ENCODE data around the gene MACO1.

The MACO1 gene

GRCh38 chr1:25541889-25542658 is 111.4 kb downstream of the MACO1 start:
- Histone ChIP-seq H3K4me2 (no peak overlapping the region), H3K4me1 (peaks cover 33% of the 10 kb centered on the region), H3K27me3 (no peaks in the 10 kb centered on the region), H3K4me3 (no peak overlapping the region), H3K9me3 (no peaks in the 10 kb centered on the region), H3K9ac (no peak overlapping the region), H3K36me3 (no peaks in the 10 kb centered on the region), H3K27ac (no peak overlapping the region), H4K20me1 (peaks cover 18% of the 10 kb centered on the region)
- no peak for TF ChIP-seq Cebpa-rat (IDR thresholded peaks at IDR 0.05)

GRCh38 chr1:25543005-25543424 is 112.3 kb downstream of the MACO1 start:
- no peak overlapping the region; the same call in 1 of the 2 replicates for H3K4me3 ChIP-seq
- H3K9me3 ChIP-seq, result no peaks in the 10 kb centered on the region
- H3K27ac ChIP-seq, result no peak overlapping the region
- TF ChIP-seq Cebpa-rat (IDR thresholded peaks at IDR 0.05), result no peak
- H3K36me3 ChIP-seq, result no peaks in the 10 kb centered on the region
- H3K9ac ChIP-seq, result no peak overlapping the region
- H4K20me1 ChIP-seq, result peaks cover 18% of the 10 kb centered on the region
- H3K27me3 ChIP-seq, result no peaks in the 10 kb centered on the region
- H3K4me1 ChIP-seq, result peaks cover 40% of the 10 kb centered on the region
- peak overlapping the region; percentile 99; the same call in 1 of the 2 replicates for H3K4me2 ChIP-seq

DNA sequence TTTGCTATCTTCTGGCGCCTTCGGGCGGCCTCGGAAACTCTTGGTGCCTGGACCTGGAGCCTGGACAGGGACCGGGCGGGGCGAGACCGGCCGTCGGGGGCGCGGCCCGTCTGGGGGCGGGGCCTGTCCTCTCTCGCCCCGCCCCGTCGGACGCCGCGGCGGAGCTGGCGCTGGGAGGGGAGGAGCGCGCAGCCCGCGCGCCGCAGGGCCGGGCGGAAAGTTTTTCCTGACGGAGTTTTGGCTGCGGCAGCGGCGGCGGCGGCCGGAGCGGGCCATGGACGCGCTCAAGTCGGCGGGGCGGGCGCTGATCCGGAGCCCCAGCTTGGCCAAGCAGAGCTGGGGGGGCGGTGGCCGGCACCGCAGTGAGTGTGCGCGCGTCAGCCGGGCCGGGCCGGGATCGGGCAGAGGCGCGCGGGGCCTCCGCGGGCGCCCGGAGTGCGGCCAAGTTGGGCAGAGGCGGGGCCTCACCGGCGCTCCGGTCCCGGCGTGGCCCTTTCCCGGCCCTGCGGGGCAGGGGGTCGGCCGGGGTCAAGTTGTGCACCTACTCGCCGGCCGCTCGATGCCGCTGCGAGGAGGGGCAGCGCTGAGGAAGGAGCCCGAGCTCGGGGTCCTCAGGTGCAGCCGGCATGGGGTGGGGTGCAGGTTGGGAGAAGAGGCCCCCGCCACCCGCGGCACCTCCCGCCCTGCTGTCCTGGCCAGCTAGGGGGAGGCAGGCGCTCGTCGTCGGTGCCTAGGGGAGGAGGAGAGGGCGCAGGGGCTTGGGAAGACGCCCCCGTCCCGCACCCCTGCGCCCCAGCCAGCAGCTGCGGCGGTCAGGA is 112.9 kb downstream of the MACO1 start, which contains the start of gene LDLRAP1:
Gene LDLRAP1, plus strand, starts transcription at position 182 of the 818 bp plus-strand sequence. Its CDS starts 93 bp downstream, at position 275.
- Histone ChIP-seq H3K4me2 (peak within 1 kb of the TSS; percentile 99), H3K9ac (peak within 1 kb of the TSS; percentile 89), H3K4me1 (peaks cover 46% of the 10 kb centered on the region), H3K9me3 (no peaks in the 10 kb centered on the region), H3K27me3 (no peaks in the 10 kb centered on the region), H3K27ac (peak within 1 kb of the TSS; percentile 81), H3K4me3 (peak within 1 kb of the TSS; percentile 97), H4K20me1 (peaks cover 18% of the 10 kb centered on the region), H3K36me3 (no peaks in the 10 kb centered on the region)
- TF ChIP-seq Cebpa-rat (IDR thresholded peaks at IDR 0.05), result no peak

DNA sequence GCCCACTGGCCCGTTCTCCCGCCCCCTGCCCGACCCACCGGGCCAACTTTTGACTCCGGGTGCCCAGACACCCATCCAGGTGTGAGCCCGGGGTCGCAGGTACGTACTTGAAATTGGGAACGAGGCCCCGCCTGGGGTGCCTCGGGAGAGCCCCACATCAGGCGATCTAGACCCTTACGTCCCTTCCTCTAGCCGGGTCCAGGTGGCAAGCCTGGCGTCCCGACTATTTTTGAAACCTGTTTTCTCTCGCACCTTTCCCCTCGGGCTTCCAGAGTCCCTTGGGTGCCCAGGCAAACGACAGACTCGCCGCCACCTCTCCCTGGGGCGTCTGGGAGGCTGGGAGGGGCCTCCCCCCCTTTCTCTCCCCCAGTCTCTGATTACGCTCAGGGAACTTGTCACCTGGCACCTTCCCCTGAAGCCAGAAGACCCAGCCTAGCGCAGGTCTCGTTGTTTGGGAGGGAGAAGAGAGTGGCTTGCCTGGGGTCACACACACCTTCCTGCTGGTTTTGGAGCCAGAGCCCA is 113.6 kb downstream of the MACO1 start:
- H3K4me2 ChIP-seq, result peak overlapping the region; percentile 99
- no peak for TF ChIP-seq Cebpa-rat (IDR thresholded peaks at IDR 0.05)
- H3K27ac ChIP-seq, result peak overlapping the region; percentile 81
- H3K27me3 ChIP-seq, result no peaks in the 10 kb centered on the region
- H4K20me1 ChIP-seq, result peaks cover 18% of the 10 kb centered on the region
- H3K9me3 ChIP-seq, result no peaks in the 10 kb centered on the region
- H3K9ac ChIP-seq, result peak overlapping the region; percentile 89
- H3K36me3 ChIP-seq, result no peaks in the 10 kb centered on the region
- H3K4me3 ChIP-seq, result peak overlapping the region; percentile 97
- peaks cover 53% of the 10 kb centered on the region for H3K4me1 ChIP-seq

GRCh38 chr1:25544819-25545218 is 114.1 kb downstream of the MACO1 start:
- Histone ChIP-seq H3K9me3 (no peaks in the 10 kb centered on the region), H3K4me1 (peaks cover 58% of the 10 kb centered on the region), H3K4me2 (peak overlapping the region; percentile 99), H3K27me3 (no peaks in the 10 kb centered on the region), H3K27ac (no peak overlapping the region), H4K20me1 (peaks cover 19% of the 10 kb centered on the region), H3K4me3 (peak overlapping the region; percentile 97), H3K36me3 (no peaks in the 10 kb centered on the region), H3K9ac (peak overlapping the region; percentile 89)
- TF ChIP-seq Cebpa-rat (IDR thresholded peaks at IDR 0.05), result no peak

GRCh38 chr1:25545767-25546166 is 115.1 kb downstream of the MACO1 start:
- Histone ChIP-seq H3K4me2 (peak overlapping the region; percentile 99), H3K36me3 (no peaks in the 10 kb centered on the region), H3K27me3 (no peaks in the 10 kb centered on the region), H3K4me3 (no peak overlapping the region), H4K20me1 (peaks cover 28% of the 10 kb centered on the region), H3K27ac (no peak overlapping the region), H3K9me3 (no peaks in the 10 kb centered on the region), H3K9ac (0 out of 2 replicates have a peak overlapping the region, but pooled peaks have one; percentile 89), H3K4me1 (peaks cover 68% of the 10 kb centered on the region)
- TF ChIP-seq Cebpa-rat (IDR thresholded peaks at IDR 0.05), result no peak

DNA sequence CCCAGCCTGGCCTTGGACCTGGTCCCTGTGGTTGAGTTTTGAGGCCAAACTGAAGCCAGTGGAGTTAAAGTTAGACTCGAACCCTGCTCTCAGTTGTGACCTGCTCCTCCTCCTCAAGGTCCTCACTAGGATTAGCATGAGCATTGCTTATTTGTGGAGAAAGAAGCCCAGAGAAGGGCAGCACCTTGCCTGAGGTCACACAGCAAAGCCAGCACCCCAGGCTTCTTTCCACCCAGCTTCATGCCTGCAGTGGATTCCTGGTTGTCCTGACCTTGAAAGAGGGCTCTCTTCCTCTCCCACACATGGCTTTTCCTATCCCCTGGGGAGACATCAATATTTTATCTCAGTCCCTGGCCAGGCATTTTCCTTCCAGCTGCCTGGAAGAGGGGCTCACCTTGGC is 115.5 kb downstream of the MACO1 start:
- Histone ChIP-seq H3K27ac (no peak overlapping the region), H3K9me3 (no peaks in the 10 kb centered on the region), H3K4me3 (no peak overlapping the region), H3K4me1 (peaks cover 72% of the 10 kb centered on the region), H3K4me2 (peak overlapping the region; percentile 30; the same call in 1 of the 2 replicates), H3K36me3 (no peaks in the 10 kb centered on the region), H3K9ac (no peak overlapping the region), H4K20me1 (peaks cover 32% of the 10 kb centered on the region), H3K27me3 (no peaks in the 10 kb centered on the region)
- no peak for TF ChIP-seq Cebpa-rat (IDR thresholded peaks at IDR 0.05)

DNA sequence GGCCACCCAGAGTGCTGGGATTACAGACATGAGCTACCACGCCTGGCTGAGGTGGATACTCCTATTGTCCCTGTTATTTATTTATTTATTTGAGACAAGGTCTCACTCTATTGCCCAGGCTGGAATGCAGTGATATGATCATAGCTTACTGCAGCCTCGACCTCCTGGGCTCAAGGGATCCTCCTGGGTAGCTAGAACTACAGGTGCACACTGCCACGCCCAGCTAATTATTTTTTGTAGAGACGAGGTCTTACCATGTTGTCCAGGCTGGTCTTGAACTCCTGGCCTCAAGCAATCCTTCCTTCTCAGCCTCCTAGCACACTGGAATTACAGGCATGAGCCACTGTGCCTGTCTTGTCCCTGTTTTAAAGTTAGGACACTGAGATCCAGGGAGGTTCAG is 117.9 kb downstream of the MACO1 start:
- Histone ChIP-seq H3K9me3 (no peaks in the 10 kb centered on the region), H3K27ac (peak overlapping the region; percentile 90)

GRCh38 chr1:25549273-25550154 is 118.8 kb downstream of the MACO1 start:
- H3K4me2 ChIP-seq, result peak overlapping the region; percentile 92
- peak overlapping the region; percentile 90 for H3K27ac ChIP-seq

More for the DNA sequence above, 117.9 kb downstream of the MACO1 start:
- Histone ChIP-seq H3K9ac (peak overlapping the region; percentile 79), H3K27me3 (no peaks in the 10 kb centered on the region), H3K4me2 (peak overlapping the region; percentile 92), H3K4me3 (peak overlapping the region; percentile 38; the same call in 1 of the 2 replicates), H3K36me3 (0 out of 2 replicates have a peak, but pooled peaks cover 1% of the 10 kb centered on the region), H3K4me1 (peaks cover 96% of the 10 kb centered on the region), H4K20me1 (peaks cover 57% of the 10 kb centered on the region)
- TF ChIP-seq Cebpa-rat (IDR thresholded peaks at IDR 0.05), result no peak

More at GRCh38 chr1:25549273-25550154, 118.8 kb downstream of the MACO1 start:
- peaks cover 61% of the 10 kb centered on the region for H4K20me1 ChIP-seq
- H3K9me3 ChIP-seq, result no peaks in the 10 kb centered on the region
- TF ChIP-seq Cebpa-rat (IDR thresholded peaks at IDR 0.05), result no peak
- H3K4me1 ChIP-seq, result peaks cover 98% of the 10 kb centered on the region
- peak overlapping the region; percentile 38 for H3K4me3 ChIP-seq
- H3K9ac ChIP-seq, result peak overlapping the region; percentile 79
- no peaks in the 10 kb centered on the region for H3K27me3 ChIP-seq
- H3K36me3 ChIP-seq, result peaks cover 10% of the 10 kb centered on the region

All from BLaER1 (cell line).